Measurements from ENCODE around the gene HIBADH.

The HIBADH gene

DNA sequence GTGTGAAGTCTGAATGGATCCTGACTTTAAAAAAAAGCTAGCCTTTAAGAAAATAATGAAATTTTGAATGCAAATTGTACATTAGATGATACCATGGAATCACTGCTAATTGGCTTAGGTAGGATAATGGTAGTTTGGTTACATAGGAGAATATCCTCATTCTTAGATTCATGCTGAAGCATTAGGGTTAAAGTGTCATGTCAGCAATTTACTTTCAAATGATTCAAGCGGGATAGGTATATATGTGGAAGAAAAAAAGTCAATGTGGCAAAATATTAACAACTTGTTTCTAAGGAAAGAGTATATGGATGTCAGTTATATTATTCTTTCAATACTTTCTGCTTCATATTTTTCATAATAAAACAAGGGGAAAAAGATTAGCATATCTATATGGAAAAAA lies 7.5 kb downstream of the HIBADH start (continued):
- TF ChIP-seq ISL1 (CRISPR knock-in tag; IDR thresholded peaks at IDR 0.05) (no peak), CSDC2 (CRISPR knock-in tag; IDR thresholded peaks at IDR 0.05) (no peak), ZNF565 (CRISPR knock-in tag; conservative IDR thresholded peaks at IDR 0.05; ENCODE audit: low read depth) (no peak), ZNF8 (CRISPR knock-in tag; IDR thresholded peaks at IDR 0.05) (no peak), ZC3H10 (CRISPR knock-in tag; IDR thresholded peaks at IDR 0.05) (no peak)

DNA sequence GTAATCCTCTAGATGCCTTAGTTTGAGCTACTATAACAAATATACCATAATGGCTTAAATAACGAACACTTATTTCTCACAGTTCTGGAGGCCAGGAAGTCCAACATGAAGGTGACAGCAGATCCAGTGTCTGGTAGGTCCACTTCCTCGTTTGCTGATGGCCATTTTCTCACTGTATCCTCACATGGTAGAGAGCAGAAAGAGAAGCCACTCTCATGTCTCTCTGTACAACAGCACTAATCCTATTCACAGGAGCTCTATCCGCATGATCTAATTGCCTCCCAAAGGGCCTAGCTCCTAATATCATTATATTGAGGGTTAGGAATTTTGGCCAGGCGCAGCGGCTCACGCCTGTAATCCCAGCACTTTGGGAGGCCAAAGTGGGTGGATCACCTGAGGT lies 10.2 kb downstream of the HIBADH start:
- TF ChIP-seq TCF4 (CRISPR knock-in tag; IDR thresholded peaks at IDR 0.05; ENCODE audit: borderline replicate concordance), result no peak
- no peak for TF ChIP-seq PPARA (CRISPR knock-in tag; IDR thresholded peaks at IDR 0.05; ENCODE audit: borderline replicate concordance)
- TF ChIP-seq ZNF565 (CRISPR knock-in tag; conservative IDR thresholded peaks at IDR 0.05; ENCODE audit: low read depth), result no peak
- TF ChIP-seq, protein P1, sequence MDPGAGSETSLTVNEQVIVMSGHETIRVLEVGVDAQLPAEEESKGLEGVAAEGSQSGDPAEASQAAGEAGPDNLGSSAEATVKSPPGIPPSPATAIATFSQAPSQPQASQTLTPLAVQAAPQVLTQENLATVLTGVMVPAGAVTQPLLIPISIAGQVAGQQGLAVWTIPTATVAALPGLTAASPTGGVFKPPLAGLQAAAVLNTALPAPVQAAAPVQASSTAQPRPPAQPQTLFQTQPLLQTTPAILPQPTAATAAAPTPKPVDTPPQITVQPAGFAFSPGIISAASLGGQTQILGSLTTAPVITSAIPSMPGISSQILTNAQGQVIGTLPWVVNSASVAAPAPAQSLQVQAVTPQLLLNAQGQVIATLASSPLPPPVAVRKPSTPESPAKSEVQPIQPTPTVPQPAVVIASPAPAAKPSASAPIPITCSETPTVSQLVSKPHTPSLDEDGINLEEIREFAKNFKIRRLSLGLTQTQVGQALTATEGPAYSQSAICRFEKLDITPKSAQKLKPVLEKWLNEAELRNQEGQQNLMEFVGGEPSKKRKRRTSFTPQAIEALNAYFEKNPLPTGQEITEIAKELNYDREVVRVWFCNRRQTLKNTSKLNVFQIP (CRISPR knock-in tag; IDR thresholded peaks at IDR 0.05; ENCODE audit: borderline replicate concordance, low read depth), result no peak
- no peak for ATAC-seq

DNA sequence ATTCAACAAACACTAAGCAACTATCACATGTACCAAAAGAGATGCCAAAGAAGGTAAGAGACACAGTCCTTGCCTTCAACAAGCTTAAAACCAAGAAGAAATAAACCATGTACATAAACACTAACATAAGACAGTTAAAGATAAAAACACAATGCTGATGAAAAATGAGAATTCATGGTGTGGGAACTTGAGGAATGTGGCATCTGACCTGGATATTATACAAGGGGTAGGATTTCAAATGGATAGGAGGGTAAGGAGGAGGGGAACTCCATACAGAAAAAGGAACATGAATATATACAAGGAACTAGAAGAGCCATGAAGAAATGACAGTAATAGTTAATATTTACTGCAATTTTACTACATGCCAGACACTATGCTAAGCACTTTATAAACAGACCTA lies 11.0 kb downstream of the HIBADH start:
- TF ChIP-seq CSDC2 (CRISPR knock-in tag; IDR thresholded peaks at IDR 0.05) (no peak), ARNTL (CRISPR knock-in tag; IDR thresholded peaks at IDR 0.05; ENCODE audit: borderline replicate concordance, low read depth) (no peak), TCF4 (CRISPR knock-in tag; IDR thresholded peaks at IDR 0.05; ENCODE audit: borderline replicate concordance) (no peak), ZNF8 (CRISPR knock-in tag; IDR thresholded peaks at IDR 0.05) (no peak), ISL1 (CRISPR knock-in tag; IDR thresholded peaks at IDR 0.05) (no peak), GLIS3 (CRISPR knock-in tag; IDR thresholded peaks at IDR 0.05) (no peak), ZNF565 (CRISPR knock-in tag; conservative IDR thresholded peaks at IDR 0.05; ENCODE audit: low read depth) (no peak), ZNF70 (CRISPR knock-in tag; IDR thresholded peaks at IDR 0.05) (no peak), ZFP3 (CRISPR knock-in tag; IDR thresholded peaks at IDR 0.05) (no peak)
- TF ChIP-seq, protein P2, sequence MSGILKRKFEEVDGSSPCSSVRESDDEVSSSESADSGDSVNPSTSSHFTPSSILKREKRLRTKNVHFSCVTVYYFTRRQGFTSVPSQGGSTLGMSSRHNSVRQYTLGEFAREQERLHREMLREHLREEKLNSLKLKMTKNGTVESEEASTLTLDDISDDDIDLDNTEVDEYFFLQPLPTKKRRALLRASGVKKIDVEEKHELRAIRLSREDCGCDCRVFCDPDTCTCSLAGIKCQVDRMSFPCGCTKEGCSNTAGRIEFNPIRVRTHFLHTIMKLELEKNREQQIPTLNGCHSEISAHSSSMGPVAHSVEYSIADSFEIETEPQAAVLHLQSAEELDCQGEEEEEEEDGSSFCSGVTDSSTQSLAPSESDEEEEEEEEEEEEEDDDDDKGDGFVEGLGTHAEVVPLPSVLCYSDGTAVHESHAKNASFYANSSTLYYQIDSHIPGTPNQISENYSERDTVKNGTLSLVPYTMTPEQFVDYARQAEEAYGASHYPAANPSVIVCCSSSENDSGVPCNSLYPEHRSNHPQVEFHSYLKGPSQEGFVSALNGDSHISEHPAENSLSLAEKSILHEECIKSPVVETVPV (CRISPR knock-in tag; IDR thresholded peaks at IDR 0.05), result no peak
- TF ChIP-seq, protein P3, sequence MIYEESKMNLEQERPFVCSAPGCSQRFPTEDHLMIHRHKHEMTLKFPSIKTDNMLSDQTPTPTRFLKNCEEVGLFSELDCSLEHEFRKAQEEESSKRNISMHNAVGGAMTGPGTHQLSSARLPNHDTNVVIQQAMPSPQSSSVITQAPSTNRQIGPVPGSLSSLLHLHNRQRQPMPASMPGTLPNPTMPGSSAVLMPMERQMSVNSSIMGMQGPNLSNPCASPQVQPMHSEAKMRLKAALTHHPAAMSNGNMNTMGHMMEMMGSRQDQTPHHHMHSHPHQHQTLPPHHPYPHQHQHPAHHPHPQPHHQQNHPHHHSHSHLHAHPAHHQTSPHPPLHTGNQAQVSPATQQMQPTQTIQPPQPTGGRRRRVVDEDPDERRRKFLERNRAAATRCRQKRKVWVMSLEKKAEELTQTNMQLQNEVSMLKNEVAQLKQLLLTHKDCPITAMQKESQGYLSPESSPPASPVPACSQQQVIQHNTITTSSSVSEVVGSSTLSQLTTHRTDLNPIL (CRISPR knock-in tag; IDR thresholded peaks at IDR 0.05; ENCODE audit: low read depth), result no peak
- peak; percentile 42; the same call in 2 of the 3 replicates for ATAC-seq

DNA sequence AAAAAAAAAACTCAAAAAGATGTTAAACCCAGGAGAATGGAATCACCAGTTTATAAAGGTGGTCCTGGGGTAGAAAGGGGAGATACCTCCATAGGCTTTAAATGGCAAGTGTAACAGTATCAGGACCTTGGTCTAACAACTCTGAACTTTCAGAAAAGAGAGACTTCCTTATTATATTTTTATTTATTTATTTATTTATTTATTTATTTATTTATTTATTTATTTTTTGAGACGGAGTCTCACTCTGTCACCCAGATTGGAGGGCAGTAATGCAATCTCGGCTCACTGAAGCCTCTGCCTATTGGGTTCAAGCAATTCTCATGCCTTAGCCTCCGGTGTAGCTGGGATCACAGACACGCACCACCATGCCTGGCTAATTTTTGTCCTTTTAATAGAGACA lies 12.4 kb downstream of the HIBADH start:
- TF ChIP-seq ZNF565 (CRISPR knock-in tag; conservative IDR thresholded peaks at IDR 0.05; ENCODE audit: low read depth), result no peak
- TF ChIP-seq ESRRG (CRISPR knock-in tag; IDR thresholded peaks at IDR 0.05), result no peak
- ATAC-seq, result no peak

DNA sequence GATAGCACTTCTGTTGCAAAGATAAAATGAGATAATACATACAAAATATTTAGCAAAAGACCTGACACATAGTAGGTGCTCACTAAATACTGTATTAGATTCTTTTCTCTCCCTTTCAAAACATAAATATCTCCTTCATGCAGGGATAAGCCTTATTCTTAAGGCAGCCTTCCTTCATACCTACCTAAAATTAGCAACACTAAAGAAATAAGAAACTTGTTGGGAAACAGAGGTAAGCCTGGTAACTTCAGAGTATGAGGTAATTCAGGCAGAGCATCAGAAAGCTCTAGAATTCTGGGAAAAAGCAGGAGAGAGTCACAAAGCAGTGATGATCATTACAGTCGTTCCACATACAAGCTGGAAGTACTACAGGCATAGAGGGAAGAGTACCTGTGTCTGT lies 15.2 kb downstream of the HIBADH start:
- no peak for ATAC-seq
- TF ChIP-seq RARB (CRISPR knock-in tag; IDR thresholded peaks at IDR 0.05) (no peak), SNAI2 (CRISPR knock-in tag; IDR thresholded peaks at IDR 0.05) (no peak), ZNF70 (CRISPR knock-in tag; IDR thresholded peaks at IDR 0.05) (no peak), BACH2 (CRISPR knock-in tag; IDR thresholded peaks at IDR 0.05; ENCODE audit: borderline replicate concordance) (no peak), ZNF565 (CRISPR knock-in tag; conservative IDR thresholded peaks at IDR 0.05; ENCODE audit: low read depth) (no peak), ZC3H10 (CRISPR knock-in tag; IDR thresholded peaks at IDR 0.05) (no peak), PPARA (CRISPR knock-in tag; IDR thresholded peaks at IDR 0.05; ENCODE audit: borderline replicate concordance) (no peak), OSR1 (CRISPR knock-in tag; IDR thresholded peaks at IDR 0.05) (no peak), ARNTL (CRISPR knock-in tag; IDR thresholded peaks at IDR 0.05; ENCODE audit: borderline replicate concordance, low read depth) (no peak), ZFP3 (CRISPR knock-in tag; IDR thresholded peaks at IDR 0.05) (no peak), ESRRG (CRISPR knock-in tag; IDR thresholded peaks at IDR 0.05) (no peak)
- TF ChIP-seq, protein P1 (CRISPR knock-in tag; IDR thresholded peaks at IDR 0.05; ENCODE audit: borderline replicate concordance, low read depth), result no peak
- TF ChIP-seq, protein P4, sequence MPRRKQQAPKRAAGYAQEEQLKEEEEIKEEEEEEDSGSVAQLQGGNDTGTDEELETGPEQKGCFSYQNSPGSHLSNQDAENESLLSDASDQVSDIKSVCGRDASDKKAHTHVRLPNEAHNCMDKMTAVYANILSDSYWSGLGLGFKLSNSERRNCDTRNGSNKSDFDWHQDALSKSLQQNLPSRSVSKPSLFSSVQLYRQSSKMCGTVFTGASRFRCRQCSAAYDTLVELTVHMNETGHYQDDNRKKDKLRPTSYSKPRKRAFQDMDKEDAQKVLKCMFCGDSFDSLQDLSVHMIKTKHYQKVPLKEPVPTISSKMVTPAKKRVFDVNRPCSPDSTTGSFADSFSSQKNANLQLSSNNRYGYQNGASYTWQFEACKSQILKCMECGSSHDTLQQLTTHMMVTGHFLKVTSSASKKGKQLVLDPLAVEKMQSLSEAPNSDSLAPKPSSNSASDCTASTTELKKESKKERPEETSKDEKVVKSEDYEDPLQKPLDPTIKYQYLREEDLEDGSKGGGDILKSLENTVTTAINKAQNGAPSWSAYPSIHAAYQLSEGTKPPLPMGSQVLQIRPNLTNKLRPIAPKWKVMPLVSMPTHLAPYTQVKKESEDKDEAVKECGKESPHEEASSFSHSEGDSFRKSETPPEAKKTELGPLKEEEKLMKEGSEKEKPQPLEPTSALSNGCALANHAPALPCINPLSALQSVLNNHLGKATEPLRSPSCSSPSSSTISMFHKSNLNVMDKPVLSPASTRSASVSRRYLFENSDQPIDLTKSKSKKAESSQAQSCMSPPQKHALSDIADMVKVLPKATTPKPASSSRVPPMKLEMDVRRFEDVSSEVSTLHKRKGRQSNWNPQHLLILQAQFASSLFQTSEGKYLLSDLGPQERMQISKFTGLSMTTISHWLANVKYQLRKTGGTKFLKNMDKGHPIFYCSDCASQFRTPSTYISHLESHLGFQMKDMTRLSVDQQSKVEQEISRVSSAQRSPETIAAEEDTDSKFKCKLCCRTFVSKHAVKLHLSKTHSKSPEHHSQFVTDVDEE (CRISPR knock-in tag; IDR thresholded peaks at IDR 0.05), result no peak
- TF ChIP-seq, protein P2 (CRISPR knock-in tag; IDR thresholded peaks at IDR 0.05), result no peak
- TF ChIP-seq, protein P5, sequence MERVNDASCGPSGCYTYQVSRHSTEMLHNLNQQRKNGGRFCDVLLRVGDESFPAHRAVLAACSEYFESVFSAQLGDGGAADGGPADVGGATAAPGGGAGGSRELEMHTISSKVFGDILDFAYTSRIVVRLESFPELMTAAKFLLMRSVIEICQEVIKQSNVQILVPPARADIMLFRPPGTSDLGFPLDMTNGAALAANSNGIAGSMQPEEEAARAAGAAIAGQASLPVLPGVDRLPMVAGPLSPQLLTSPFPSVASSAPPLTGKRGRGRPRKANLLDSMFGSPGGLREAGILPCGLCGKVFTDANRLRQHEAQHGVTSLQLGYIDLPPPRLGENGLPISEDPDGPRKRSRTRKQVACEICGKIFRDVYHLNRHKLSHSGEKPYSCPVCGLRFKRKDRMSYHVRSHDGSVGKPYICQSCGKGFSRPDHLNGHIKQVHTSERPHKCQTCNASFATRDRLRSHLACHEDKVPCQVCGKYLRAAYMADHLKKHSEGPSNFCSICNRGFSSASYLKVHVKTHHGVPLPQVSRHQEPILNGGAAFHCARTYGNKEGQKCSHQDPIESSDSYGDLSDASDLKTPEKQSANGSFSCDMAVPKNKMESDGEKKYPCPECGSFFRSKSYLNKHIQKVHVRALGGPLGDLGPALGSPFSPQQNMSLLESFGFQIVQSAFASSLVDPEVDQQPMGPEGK (CRISPR knock-in tag; IDR thresholded peaks at IDR 0.05; ENCODE audit: borderline replicate concordance), result no peak

All from SK-N-SH treated with all-trans-retinoic acid at 6 μM for 48 hours (cell line).